Measurements from ENCODE around the gene MYT1. TPM values are rescaled to one million over a fixed set of nuclear protein-coding genes. Genes with fewer than 3 reads are reported as not detected.

MYT1 gene
- total RNA-seq, 1 donor = not detected

- H3K4me3 ChIP-seq (ENCODE audit: low read length) = no peak overlapping the region
- no peaks in the 10 kb centered on the region for H3K9me3 ChIP-seq (ENCODE audit: low read depth, low read length)
- no peaks in the 10 kb centered on the region for H3K27me3 ChIP-seq (ENCODE audit: insufficient read depth, low read length)
- H3K4me1 ChIP-seq (ENCODE audit: insufficient read depth, low read length) = no peaks in the 10 kb centered on the region
These were observed 17.8 kb upstream of the MYT1 start for GRCh38 chr20:64146301-64146935.

DNA sequence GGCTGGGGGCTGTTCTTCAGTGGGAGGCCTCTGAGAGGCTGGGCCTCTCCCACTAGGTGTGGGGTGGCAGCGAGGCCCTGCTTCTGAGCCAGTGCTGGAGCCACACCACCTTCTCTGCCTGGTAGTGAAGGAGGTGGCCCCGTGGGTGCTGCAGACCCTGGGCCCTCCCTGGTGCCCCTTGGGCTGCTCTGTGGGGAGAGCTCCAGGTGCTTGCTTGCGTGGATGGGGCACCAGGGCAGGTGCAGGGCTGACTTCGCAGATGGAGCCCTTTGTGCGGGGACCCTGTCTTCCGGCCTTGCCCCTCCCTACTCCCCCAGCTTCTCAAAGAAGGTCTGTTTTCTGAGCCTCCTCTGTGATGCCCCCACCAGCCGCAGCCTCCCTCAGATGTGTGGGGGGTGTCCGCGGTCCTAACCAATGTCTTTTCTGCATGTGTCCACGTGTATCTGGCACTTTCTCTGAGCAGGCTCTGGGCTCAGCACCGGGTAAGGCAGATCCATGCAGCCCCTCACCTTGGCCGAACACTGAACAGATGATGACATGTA is 17.2 kb upstream of the MYT1 start:
- no peaks in the 10 kb centered on the region for H3K9me3 ChIP-seq (ENCODE audit: low read depth, low read length)
- no peaks in the 10 kb centered on the region for H3K27me3 ChIP-seq (ENCODE audit: insufficient read depth, low read length)
- H3K4me3 ChIP-seq (ENCODE audit: low read length) = no peak overlapping the region
- no peaks in the 10 kb centered on the region for H3K4me1 ChIP-seq (ENCODE audit: insufficient read depth, low read length)

- no peak overlapping the region for H3K4me3 ChIP-seq (ENCODE audit: low read length)
- H3K4me1 ChIP-seq (ENCODE audit: insufficient read depth, low read length) = no peaks in the 10 kb centered on the region
These were observed 15.7 kb upstream of the MYT1 start for GRCh38 chr20:64148581-64148980.

GRCh38 chr20:64149141-64149540 is 15.1 kb upstream of the MYT1 start:
- H3K9me3 ChIP-seq (ENCODE audit: low read depth, low read length) = no peaks in the 10 kb centered on the region
- H3K4me1 ChIP-seq (ENCODE audit: insufficient read depth, low read length) = no peaks in the 10 kb centered on the region
- no peaks in the 10 kb centered on the region for H3K27me3 ChIP-seq (ENCODE audit: insufficient read depth, low read length)
- no peak overlapping the region for H3K4me3 ChIP-seq (ENCODE audit: low read length)

More at GRCh38 chr20:64148581-64148980, 15.7 kb upstream of the MYT1 start:
- Histone ChIP-seq H3K9me3 (ENCODE audit: low read depth, low read length) (no peaks in the 10 kb centered on the region), H3K27me3 (ENCODE audit: insufficient read depth, low read length) (no peaks in the 10 kb centered on the region)

DNA sequence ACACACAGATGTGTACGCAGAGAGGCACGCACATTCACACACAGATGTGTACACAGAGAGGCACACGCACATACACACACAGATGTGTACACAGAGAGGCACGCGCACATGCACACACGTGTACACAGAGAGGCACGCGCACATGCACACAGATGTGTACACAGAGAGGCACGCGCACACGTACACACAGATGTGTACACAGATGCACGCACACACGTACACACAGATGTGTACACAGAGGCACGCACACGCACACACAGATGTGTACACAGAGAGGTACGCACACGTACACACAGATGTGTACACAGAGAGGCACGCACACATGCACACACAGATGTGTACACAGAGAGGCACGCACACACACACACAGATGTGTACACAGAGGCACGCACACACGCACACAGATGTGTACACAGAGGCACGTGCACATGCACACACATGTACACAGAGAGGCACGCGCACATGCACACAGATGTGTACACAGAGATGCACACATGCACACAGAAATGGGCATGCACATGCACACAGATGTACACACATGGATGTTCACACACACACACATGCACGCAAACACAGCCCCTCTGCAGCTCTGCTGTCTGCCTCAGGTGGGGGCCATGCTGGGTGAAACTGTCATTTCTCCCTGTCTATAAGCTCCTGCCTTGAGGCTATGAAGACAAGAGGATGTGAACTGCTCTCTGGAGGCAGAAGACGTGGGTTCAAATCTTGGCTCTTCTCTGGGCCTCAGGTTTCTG is 14.3 kb upstream of the MYT1 start:
- Histone ChIP-seq H3K9me3 (ENCODE audit: low read depth, low read length) (no peaks in the 10 kb centered on the region), H3K4me3 (ENCODE audit: low read length) (no peak overlapping the region), H3K4me1 (ENCODE audit: insufficient read depth, low read length) (no peaks in the 10 kb centered on the region), H3K27me3 (ENCODE audit: insufficient read depth, low read length) (no peaks in the 10 kb centered on the region)

DNA sequence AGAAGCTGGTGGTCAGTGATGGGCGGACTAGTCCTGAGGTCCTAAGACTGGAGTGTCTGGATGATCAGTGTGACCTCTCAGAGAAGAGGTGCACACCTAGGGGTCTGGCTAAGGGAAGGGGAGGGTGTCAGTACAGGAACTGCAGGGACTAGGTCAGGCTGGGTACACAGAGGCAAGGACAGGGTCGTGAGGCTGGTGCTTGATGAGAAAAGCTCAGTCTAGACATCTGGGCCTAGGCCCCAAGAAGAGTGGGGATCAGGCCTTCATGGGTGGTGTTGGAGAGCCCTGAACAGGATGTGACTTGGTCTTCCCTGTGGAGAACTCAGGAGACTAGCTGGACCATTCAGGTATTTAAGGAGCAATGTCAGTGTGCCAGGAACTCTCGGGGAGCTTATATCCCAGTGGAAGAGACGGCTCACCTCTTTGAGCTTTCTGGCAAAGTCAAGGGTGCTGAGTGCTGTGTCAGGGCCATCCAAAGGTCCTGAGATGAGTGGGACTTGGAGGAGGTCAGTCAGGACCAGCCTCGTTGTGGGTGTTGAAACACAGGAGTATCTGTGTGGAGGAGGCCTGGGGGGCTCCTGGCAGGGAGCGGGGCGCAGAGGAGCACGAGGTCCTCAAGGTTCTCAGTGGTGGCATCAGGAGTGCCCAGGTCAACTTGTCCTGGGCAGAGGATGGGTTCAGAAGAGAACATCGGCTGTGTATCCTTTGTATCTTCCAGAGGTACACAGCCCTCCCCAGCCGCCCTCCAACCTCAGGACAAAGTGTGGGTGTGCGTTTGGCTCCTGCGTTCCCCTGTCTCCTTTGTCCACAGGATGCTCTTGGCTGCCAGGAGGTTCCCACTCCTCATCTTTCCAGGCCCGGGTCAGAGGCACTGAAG is 13.3 kb upstream of the MYT1 start:
- no peaks in the 10 kb centered on the region for H3K27me3 ChIP-seq (ENCODE audit: insufficient read depth, low read length)
- H3K9me3 ChIP-seq (ENCODE audit: low read depth, low read length) = no peaks in the 10 kb centered on the region
- H3K4me1 ChIP-seq (ENCODE audit: insufficient read depth, low read length) = no peaks in the 10 kb centered on the region
- no peak overlapping the region for H3K4me3 ChIP-seq (ENCODE audit: low read length)

GRCh38 chr20:64151633-64152530 is 12.4 kb upstream of the MYT1 start:
- H3K9me3 ChIP-seq (ENCODE audit: low read depth, low read length) = no peaks in the 10 kb centered on the region
- H3K4me1 ChIP-seq (ENCODE audit: insufficient read depth, low read length) = no peaks in the 10 kb centered on the region
- no peaks in the 10 kb centered on the region for H3K27me3 ChIP-seq (ENCODE audit: insufficient read depth, low read length)
- no peak overlapping the region for H3K4me3 ChIP-seq (ENCODE audit: low read length)

- Histone ChIP-seq H3K4me3 (ENCODE audit: low read length) (no peak overlapping the region), H3K27me3 (ENCODE audit: insufficient read depth, low read length) (no peaks in the 10 kb centered on the region), H3K9me3 (ENCODE audit: low read depth, low read length) (no peaks in the 10 kb centered on the region), H3K4me1 (ENCODE audit: insufficient read depth, low read length) (no peaks in the 10 kb centered on the region)
These were observed 11.3 kb upstream of the MYT1 start for GRCh38 chr20:64152906-64153305.

- Histone ChIP-seq H3K27me3 (ENCODE audit: insufficient read depth, low read length) (no peaks in the 10 kb centered on the region), H3K9me3 (ENCODE audit: low read depth, low read length) (no peaks in the 10 kb centered on the region), H3K4me3 (ENCODE audit: low read length) (no peak overlapping the region), H3K4me1 (ENCODE audit: insufficient read depth, low read length) (no peaks in the 10 kb centered on the region)
These were observed 10.8 kb upstream of the MYT1 start for GRCh38 chr20:64153410-64153809.

- no peak overlapping the region for H3K4me3 ChIP-seq (ENCODE audit: low read length)
- H3K9me3 ChIP-seq (ENCODE audit: low read depth, low read length) = no peaks in the 10 kb centered on the region
- no peaks in the 10 kb centered on the region for H3K27me3 ChIP-seq (ENCODE audit: insufficient read depth, low read length)
- no peaks in the 10 kb centered on the region for H3K4me1 ChIP-seq (ENCODE audit: insufficient read depth, low read length)
These were observed 10.2 kb upstream of the MYT1 start for GRCh38 chr20:64153861-64154589.

DNA sequence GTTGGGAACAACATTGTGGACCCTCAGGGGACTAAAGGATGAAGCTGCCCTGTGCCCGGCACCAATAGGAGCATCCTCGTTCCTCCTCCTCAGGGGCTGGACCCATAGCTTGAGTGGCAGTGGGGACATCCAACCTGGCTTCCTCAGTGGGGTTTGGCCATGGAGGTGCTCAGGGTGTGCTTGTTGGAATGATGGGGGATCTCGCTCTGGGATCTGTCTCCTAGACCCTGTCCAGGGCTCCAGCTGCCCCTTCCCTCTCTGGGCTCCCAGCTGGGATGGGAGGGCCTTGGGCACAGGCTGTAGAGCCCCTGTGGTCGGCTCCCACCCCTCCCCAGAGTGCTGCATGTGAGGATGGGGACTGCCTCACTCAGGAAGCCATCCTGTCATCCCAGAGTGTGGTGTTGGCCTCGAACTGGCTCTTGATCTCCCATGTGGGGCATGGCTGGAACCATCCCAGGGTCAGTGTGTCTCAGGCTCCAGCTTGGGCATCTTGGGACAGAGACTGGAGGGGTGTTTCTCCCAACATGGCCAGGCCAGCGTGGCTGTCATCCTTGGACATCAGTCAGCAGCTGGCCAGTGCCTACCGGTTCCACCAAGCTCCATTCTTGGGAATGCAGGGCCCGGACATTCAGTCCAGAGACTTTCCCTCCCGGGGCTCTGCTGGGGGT is 9.5 kb upstream of the MYT1 start:
- Histone ChIP-seq H3K4me3 (ENCODE audit: low read length) (no peak overlapping the region), H3K27me3 (ENCODE audit: insufficient read depth, low read length) (no peaks in the 10 kb centered on the region), H3K9me3 (ENCODE audit: low read depth, low read length) (no peaks in the 10 kb centered on the region), H3K4me1 (ENCODE audit: insufficient read depth, low read length) (no peaks in the 10 kb centered on the region)

GRCh38 chr20:64155258-64156135 is 8.8 kb upstream of the MYT1 start:
- H3K4me1 ChIP-seq (ENCODE audit: insufficient read depth, low read length) = no peaks in the 10 kb centered on the region
- no peaks in the 10 kb centered on the region for H3K9me3 ChIP-seq (ENCODE audit: low read depth, low read length)
- H3K27me3 ChIP-seq (ENCODE audit: insufficient read depth, low read length) = peaks cover 2% of the 10 kb centered on the region
- no peak overlapping the region for H3K4me3 ChIP-seq (ENCODE audit: low read length)

Measured in mononuclear cell (primary cell).